ENCODE data around the gene TRIM29.

Gene TRIM29

DNA sequence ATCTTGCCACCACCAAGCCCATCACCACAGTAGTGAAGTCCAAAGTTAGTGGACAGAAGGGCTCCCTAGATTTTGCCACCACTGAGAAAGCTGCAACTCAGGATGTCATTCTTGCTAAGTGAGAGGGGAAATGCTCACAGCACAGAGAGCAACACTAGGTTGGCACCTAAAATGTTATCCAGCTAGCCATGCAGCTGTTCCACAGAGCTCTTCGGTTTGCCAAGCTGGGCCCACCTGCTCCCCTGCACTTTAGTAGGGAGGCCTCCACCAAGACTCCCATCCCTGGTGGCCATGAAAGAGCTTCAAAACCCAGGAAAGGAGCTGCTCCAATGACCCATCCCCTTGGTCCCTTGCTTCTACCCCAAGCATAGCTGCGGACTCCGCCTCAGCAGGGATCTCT is 63.8 kb downstream of the TRIM29 start:
- no peak overlapping the region for H3K4me3 ChIP-seq (ENCODE audit: control insufficient read depth, low read depth, low read length)
- TF ChIP-seq, protein P1, sequence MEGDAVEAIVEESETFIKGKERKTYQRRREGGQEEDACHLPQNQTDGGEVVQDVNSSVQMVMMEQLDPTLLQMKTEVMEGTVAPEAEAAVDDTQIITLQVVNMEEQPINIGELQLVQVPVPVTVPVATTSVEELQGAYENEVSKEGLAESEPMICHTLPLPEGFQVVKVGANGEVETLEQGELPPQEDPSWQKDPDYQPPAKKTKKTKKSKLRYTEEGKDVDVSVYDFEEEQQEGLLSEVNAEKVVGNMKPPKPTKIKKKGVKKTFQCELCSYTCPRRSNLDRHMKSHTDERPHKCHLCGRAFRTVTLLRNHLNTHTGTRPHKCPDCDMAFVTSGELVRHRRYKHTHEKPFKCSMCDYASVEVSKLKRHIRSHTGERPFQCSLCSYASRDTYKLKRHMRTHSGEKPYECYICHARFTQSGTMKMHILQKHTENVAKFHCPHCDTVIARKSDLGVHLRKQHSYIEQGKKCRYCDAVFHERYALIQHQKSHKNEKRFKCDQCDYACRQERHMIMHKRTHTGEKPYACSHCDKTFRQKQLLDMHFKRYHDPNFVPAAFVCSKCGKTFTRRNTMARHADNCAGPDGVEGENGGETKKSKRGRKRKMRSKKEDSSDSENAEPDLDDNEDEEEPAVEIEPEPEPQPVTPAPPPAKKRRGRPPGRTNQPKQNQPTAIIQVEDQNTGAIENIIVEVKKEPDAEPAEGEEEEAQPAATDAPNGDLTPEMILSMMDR (conservative IDR thresholded peaks at IDR 0.05; ENCODE audit: control insufficient read depth, insufficient read depth, low read depth, low read length): no peak
- no peak for DNase-seq (ENCODE audit: low read depth)

DNA sequence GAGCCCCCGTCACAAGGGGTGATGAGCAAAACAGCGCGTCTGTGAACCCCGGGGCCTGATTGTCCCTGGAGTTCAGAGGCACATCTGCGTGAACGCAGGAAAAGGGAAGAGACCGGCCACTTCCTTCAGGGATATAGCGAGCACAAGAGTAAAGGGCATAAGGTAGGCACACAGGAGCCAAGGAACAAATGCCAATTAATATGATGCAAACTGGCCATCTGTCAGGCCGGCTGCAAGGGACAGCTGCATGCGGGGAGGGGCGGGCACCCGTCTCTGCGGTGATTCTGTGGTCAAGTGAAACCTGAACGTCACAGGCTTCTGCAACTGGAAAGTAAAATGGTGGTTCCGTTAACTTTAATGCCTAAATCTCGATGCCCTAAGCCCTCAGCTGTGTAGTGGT is 64.7 kb downstream of the TRIM29 start:
- TF ChIP-seq, protein P1 (conservative IDR thresholded peaks at IDR 0.05; ENCODE audit: control insufficient read depth, insufficient read depth, low read depth, low read length): no peak
- H3K4me3 ChIP-seq (ENCODE audit: control insufficient read depth, low read depth, low read length): no peak overlapping the region
- no peak for DNase-seq (ENCODE audit: low read depth)

DNA sequence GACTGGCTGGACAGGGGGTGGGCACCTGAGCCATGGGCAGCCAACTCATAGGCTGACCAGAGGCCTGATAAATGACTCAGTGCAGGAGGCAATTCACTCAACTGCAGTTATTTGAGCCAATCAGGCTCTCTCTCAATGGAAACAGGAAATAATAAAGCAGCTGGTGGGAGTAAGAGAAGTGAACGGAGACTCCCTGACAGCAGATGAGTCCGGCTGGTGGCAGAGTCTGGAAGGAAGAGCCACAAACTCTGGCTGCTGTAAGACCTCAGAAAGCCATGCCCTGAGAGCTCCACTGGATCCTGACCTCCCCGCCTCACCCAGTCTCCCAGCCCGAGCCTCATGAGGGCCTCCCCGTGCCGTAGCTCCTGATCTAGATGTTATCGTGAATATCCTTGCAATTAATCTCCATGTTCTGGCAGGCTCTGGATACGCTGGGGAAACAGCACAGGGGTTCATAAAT is 69.8 kb downstream of the TRIM29 start:
- H3K4me3 ChIP-seq (ENCODE audit: control insufficient read depth, low read depth, low read length): no peak overlapping the region
- TF ChIP-seq, protein P1 (conservative IDR thresholded peaks at IDR 0.05; ENCODE audit: control insufficient read depth, insufficient read depth, low read depth, low read length): no peak
- DNase-seq (ENCODE audit: low read depth): peak; percentile 36

DNA sequence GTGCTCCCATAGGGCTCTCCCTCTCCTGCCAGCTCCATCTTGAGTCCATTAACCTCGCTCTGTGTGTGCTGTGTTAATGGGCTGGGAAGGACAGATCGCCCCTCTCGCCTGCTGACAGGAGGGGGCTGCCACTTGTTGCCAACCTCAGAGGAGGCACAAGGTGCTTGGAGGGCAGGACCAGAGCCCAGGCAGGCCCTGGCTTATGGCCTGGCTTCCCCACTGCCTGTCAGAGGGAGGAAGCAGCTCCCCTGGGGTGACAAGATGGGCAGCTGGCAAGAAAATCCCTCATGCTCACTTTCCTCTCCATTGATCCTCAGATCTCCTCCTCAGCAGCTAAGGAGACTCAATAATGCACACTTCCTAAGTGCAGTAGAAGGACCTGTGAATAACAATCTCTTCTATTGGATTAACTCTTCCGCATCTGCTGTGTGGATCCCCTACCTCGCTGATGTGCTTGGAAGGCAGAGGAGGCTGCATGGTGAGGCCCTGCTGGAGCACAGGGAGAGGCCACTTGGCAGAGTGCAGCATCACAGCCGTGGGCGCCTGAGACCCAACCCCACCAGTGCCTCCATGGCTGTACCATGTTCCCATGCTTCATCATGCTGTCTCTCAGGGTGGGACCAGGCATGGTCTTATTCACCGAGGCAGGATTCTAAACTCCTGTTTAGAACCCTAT is 70.3 kb downstream of the TRIM29 start:
- no peak overlapping the region for H3K4me3 ChIP-seq (ENCODE audit: control insufficient read depth, low read depth, low read length)
- no peak for DNase-seq (ENCODE audit: low read depth)
- TF ChIP-seq, protein P1 (conservative IDR thresholded peaks at IDR 0.05; ENCODE audit: control insufficient read depth, insufficient read depth, low read depth, low read length): no peak

DNA sequence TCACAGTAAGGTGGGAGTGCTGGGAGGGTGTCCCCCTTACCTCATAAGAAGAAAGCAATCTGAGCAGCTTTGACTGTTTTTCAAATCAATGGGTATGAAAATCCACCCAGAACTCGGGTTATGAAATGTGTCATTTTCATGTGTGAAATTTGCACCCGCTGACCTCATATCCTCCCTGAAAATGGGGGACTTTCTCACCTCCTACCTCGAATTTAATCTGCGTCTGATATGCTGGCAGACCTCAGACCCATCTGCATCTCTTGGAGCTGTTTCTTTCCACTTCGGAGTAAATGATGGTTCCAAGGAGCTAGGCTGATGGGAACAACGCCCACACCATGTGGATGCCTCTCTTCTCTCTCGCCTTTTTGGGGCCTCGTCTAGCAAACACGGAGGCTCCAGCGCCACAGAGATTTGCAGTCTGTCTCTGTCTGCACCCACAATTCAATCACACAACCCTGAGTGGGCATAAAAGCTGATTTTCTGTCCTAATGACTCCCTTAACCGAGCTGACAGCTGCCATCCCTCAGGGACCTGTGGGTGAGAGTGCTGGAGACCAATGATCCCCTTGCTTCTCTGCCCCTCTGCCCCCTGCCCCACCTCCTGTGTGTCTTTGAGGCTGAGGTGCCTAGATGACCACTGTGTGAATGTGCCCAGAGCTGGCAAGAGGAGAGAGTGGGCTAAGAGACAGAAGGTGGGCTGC is 71.0 kb downstream of the TRIM29 start:
- TF ChIP-seq, protein P1 (conservative IDR thresholded peaks at IDR 0.05; ENCODE audit: control insufficient read depth, insufficient read depth, low read depth, low read length): no peak
- H3K4me3 ChIP-seq (ENCODE audit: control insufficient read depth, low read depth, low read length): no peak overlapping the region
- no peak for DNase-seq (ENCODE audit: low read depth)

DNA sequence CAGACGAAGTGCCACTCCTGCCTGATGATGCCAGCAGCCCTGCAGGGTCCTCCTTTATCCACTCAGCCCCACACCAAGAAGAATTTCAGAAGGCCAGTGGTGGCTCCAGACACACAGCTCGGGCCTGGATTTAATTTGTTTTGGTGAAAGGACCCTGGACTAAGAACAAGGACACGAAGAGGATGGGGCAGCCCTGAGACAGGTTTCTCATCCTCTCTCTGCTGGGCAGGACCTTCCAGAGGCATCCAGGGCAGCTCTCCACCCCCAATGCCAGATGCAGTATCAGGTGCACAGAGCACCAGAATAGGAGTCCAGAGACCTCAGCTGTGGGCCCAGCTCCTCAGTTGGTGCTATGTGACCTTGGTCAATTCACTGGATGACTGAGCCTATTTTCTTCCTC is 72.0 kb downstream of the TRIM29 start:
- no peak for DNase-seq (ENCODE audit: low read depth)
- H3K4me3 ChIP-seq (ENCODE audit: control insufficient read depth, low read depth, low read length): no peak overlapping the region
- TF ChIP-seq, protein P1 (conservative IDR thresholded peaks at IDR 0.05; ENCODE audit: control insufficient read depth, insufficient read depth, low read depth, low read length): no peak

Data from fibroblast of mammary gland (primary cell).